ENCODE results near the gene TMEM119.

The TMEM119 gene

DNA sequence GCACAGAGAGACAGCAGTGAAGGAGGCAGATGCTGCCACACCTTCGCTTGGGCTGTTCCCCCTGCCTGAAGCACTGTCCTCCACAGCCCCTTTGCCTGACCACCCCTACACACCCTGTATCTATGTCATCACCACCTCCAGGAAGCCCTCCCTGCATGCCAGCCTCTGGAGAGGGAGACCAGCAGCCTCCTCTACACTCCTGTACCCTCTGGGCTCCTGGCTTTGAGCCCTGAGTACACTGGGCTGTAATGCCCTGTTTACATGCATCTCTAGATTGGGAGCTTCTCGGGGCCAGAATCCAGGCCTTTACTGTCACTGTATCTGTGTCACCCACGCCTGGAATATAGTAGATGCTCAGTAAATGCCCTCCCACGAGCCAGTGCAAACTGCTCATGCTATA lies 5.9 kb upstream of the TMEM119 start:
- H3K4me3 ChIP-seq (ENCODE audit: low read depth, low read length), result no peak overlapping the region
- TF ChIP-seq, protein P1, sequence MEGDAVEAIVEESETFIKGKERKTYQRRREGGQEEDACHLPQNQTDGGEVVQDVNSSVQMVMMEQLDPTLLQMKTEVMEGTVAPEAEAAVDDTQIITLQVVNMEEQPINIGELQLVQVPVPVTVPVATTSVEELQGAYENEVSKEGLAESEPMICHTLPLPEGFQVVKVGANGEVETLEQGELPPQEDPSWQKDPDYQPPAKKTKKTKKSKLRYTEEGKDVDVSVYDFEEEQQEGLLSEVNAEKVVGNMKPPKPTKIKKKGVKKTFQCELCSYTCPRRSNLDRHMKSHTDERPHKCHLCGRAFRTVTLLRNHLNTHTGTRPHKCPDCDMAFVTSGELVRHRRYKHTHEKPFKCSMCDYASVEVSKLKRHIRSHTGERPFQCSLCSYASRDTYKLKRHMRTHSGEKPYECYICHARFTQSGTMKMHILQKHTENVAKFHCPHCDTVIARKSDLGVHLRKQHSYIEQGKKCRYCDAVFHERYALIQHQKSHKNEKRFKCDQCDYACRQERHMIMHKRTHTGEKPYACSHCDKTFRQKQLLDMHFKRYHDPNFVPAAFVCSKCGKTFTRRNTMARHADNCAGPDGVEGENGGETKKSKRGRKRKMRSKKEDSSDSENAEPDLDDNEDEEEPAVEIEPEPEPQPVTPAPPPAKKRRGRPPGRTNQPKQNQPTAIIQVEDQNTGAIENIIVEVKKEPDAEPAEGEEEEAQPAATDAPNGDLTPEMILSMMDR (IDR thresholded peaks at IDR 0.05; ENCODE audit: control insufficient read depth, extremely low read depth, insufficient read depth), result no peak
- no peak for DNase-seq (ENCODE audit: low read depth)

DNA sequence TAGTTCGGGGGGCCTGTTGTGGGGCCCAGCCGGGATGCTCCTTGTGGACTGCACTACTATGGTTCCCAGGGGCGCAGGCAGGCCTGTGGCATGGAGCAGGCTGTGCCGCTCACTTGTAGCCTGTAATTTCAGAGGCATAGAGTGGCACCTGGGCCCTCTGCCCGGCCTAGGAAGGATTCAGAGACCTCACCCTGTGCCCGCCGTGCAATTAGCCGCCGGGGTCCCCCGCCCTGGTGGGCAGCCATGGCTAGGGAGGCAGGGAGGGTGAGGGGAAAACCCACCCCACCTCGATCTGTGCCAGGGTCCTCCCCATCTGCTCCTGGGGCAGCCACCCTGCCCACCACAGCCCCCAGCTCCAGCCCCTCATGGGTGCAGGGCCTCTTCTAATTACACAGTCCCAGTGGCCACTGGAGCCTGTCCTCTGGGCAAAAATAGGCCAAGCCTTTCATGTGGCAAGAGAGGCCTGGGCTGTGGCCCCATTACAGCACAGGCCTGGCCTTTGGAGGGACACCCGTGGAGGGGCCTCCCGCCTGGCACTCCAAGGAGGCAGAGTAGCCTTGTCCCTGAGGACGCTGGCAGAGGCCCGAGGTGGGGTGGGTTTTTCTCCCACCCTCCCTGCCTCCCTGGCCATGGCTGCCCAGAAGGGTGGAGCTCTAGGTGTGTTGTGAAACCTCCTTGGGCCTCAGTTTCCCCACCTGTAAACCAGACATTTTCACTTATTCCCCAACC lies 5.3 kb upstream of the TMEM119 start:
- TF ChIP-seq, protein P1 (IDR thresholded peaks at IDR 0.05; ENCODE audit: control insufficient read depth, extremely low read depth, insufficient read depth), result no peak
- no peak for DNase-seq (ENCODE audit: low read depth)
- no peak overlapping the region for H3K4me3 ChIP-seq (ENCODE audit: low read depth, low read length)

DNA sequence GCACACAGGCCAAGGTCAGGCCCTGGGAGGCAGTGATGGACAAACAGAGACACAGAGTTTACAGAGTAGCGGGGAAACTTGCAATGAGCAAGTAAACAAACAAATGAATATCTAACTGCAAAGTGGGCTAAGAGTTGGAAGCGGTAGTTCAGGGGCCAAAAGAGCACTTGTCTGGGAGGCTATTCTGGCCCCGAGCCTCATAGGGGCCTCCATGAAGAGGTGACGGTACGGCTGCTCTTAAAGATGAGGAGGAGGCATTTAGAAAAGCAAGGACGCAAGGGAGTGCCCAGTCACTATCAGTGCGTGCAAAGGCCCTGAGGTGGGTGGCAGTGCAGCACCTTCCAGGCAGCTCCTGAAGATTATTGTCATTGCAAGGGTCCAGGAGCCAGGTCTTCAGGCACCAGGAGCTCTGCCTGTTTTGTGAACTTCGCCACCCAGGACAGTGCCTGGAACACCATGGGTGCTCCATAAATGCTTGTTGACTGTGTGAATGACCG lies 4.4 kb upstream of the TMEM119 start:
- H3K4me3 ChIP-seq (ENCODE audit: low read depth, low read length), result no peak overlapping the region

DNA sequence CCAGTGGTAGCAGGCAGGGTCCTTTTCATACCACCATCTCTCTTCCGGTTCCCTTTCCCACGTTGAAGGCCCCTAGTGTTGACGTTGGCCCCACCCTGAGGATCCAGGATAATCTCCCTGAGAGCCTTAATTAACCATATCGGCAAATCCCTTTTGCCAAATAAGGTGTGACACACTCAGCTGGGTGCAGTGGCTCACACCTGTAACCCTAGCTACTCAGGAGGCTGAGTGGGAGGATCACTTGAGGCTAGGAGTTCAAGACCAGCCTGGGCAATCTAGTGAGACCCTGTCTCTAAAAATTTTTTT lies 2.8 kb upstream of the TMEM119 start:
- TF ChIP-seq, protein P1 (IDR thresholded peaks at IDR 0.05; ENCODE audit: control insufficient read depth, extremely low read depth, insufficient read depth), result no peak
- no peak for DNase-seq (ENCODE audit: low read depth)
- H3K4me3 ChIP-seq (ENCODE audit: low read depth, low read length), result no peak overlapping the region

More for the DNA sequence above, 4.4 kb upstream of the TMEM119 start:
- TF ChIP-seq, protein P1 (IDR thresholded peaks at IDR 0.05; ENCODE audit: control insufficient read depth, extremely low read depth, insufficient read depth), result no peak
- no peak for DNase-seq (ENCODE audit: low read depth)

DNA sequence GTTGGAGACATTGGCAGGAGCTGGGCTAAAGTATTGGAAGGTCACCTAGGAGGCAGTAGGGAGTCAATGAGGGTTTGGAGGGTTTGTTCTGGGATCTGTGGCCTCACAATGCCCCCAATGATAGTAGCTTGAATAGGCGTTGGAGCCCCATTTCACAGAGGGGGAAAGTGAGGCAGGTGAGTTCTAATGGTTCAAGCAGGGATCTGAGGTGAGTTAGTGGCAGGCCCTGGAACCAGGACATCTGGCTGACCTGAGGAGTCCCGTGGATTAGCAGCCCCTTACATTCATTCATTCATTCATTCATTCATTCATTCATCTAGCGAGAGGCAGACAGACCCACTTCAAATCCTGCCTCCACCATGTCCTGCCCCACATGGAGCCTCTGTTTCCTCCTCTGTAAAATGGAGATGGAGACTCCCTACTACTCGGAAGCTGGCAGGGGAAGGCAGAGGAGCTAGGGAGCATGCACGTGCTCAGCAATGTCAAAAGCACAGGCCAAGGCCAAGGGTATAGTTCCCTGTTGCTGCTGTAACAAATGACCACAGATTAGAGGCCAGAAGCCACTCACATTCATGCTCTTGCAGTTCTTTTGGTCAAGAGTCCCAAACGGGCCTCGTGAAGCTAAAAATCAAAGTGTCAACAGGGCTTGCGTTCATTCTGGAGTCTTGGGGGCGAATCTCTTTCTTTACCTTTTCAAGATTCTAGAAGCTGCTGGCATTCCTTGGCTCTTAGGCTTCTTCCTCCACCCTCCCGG lies 2.2 kb upstream of the TMEM119 start:
- no peak for DNase-seq (ENCODE audit: low read depth)
- TF ChIP-seq, protein P1 (IDR thresholded peaks at IDR 0.05; ENCODE audit: control insufficient read depth, extremely low read depth, insufficient read depth), result no peak
- H3K4me3 ChIP-seq (ENCODE audit: low read depth, low read length), result no peak overlapping the region

DNA sequence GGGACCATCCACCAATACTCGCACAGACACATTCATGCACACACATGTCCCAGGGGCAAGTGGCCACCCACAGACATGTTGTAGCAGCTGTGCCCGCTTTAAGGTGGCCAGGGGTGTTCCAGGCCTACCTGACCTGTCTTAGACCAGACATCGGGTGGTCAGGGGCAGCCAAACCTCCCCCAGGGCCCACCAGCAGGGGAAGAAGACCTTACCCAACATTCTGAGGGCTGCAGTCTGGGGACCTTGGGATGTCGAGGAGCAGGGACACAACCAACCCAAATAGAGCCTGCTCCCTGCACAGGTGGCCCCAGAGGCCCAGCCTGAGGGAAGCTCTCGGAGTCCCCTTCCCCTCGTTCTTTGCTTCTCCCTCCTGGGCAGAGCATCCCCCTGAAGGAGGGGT lies 1.7 kb upstream of the TMEM119 start:
- no peak overlapping the region for H3K4me3 ChIP-seq (ENCODE audit: low read depth, low read length)
- DNase-seq (ENCODE audit: low read depth), result no peak
- TF ChIP-seq, protein P1 (IDR thresholded peaks at IDR 0.05; ENCODE audit: control insufficient read depth, extremely low read depth, insufficient read depth), result no peak
